ENCODE measurements around the gene KSR2.

KSR2 gene

GRCh38 chr12:117563706-117564105 lies 405.1 kb downstream of the KSR2 start:
- H3K27me3 ChIP-seq (ENCODE audit: insufficient read depth, low read length): no peaks in the 10 kb centered on the region; the same call in 1 of the 2 replicates
- H3K4me2 ChIP-seq (ENCODE audit: low read length): no peak overlapping the region
- no peaks in the 10 kb centered on the region for H3K79me2 ChIP-seq (ENCODE audit: insufficient read depth, low read length)
- H4K20me1 ChIP-seq (ENCODE audit: insufficient read depth, low read length): no peaks in the 10 kb centered on the region
- TF ChIP-seq, protein P1, sequence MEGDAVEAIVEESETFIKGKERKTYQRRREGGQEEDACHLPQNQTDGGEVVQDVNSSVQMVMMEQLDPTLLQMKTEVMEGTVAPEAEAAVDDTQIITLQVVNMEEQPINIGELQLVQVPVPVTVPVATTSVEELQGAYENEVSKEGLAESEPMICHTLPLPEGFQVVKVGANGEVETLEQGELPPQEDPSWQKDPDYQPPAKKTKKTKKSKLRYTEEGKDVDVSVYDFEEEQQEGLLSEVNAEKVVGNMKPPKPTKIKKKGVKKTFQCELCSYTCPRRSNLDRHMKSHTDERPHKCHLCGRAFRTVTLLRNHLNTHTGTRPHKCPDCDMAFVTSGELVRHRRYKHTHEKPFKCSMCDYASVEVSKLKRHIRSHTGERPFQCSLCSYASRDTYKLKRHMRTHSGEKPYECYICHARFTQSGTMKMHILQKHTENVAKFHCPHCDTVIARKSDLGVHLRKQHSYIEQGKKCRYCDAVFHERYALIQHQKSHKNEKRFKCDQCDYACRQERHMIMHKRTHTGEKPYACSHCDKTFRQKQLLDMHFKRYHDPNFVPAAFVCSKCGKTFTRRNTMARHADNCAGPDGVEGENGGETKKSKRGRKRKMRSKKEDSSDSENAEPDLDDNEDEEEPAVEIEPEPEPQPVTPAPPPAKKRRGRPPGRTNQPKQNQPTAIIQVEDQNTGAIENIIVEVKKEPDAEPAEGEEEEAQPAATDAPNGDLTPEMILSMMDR (IDR thresholded peaks at IDR 0.05; ENCODE audit: low read length): no peak
- TF ChIP-seq EZH2 (IDR thresholded peaks at IDR 0.05; ENCODE audit: borderline replicate concordance, low read length): no peak
- H3K9ac ChIP-seq (ENCODE audit: low read length): no peak overlapping the region
- H3K9me3 ChIP-seq (ENCODE audit: low read length): no peaks in the 10 kb centered on the region
- no peaks in the 10 kb centered on the region for H3K4me1 ChIP-seq (ENCODE audit: insufficient read depth, low read length, severe bottlenecking)
- H2AFZ ChIP-seq (ENCODE audit: low read length): no peak overlapping the region
- no peak overlapping the region for H3K4me3 ChIP-seq (ENCODE audit: low read depth, low read length, poor library complexity, severe bottlenecking)
- H3K27ac ChIP-seq (ENCODE audit: low read depth, low read length, poor library complexity, severe bottlenecking): no peak overlapping the region
- H3F3A ChIP-seq (ENCODE audit: insufficient read depth, low read length): no peaks in the 10 kb centered on the region
- H3K36me3 ChIP-seq (ENCODE audit: insufficient read depth, low read length): no peaks in the 10 kb centered on the region
- no peaks in the 10 kb centered on the region for H3K9me2 ChIP-seq (ENCODE audit: low read depth, low read length)

DNA sequence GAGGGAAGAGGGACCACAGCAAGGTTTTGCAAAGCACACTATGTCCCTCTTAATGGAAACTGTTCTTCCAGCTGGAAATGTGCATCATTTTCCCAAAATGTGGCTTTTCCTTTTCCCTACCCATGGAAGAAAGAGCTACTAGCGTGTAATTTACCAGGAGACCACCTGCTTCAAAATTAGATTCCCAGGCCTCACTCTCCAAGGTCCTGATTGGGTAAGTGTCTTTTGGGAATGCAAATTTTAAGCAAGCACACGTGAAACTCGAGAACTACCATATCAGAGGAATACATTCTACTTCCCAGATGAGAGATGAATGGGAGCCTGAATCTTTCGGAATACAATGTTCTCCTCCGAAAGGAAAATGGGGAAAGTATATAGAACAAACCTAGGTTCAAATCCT lies 405.8 kb downstream of the KSR2 start:
- Histone ChIP-seq H3K9me3 (ENCODE audit: low read length) (no peaks in the 10 kb centered on the region), H2AFZ (ENCODE audit: low read length) (no peak overlapping the region), H3F3A (ENCODE audit: insufficient read depth, low read length) (no peaks in the 10 kb centered on the region), H4K20me1 (ENCODE audit: insufficient read depth, low read length) (no peaks in the 10 kb centered on the region), H3K4me3 (ENCODE audit: low read depth, low read length, poor library complexity, severe bottlenecking) (no peak overlapping the region), H3K9ac (ENCODE audit: low read length) (no peak overlapping the region), H3K79me2 (ENCODE audit: insufficient read depth, low read length) (no peaks in the 10 kb centered on the region), H3K27ac (ENCODE audit: low read depth, low read length, poor library complexity, severe bottlenecking) (no peak overlapping the region), H3K4me2 (ENCODE audit: low read length) (no peak overlapping the region), H3K36me3 (ENCODE audit: insufficient read depth, low read length) (no peaks in the 10 kb centered on the region), H3K27me3 (ENCODE audit: insufficient read depth, low read length) (no peaks in the 10 kb centered on the region; the same call in 1 of the 2 replicates), H3K4me1 (ENCODE audit: insufficient read depth, low read length, severe bottlenecking) (no peaks in the 10 kb centered on the region), H3K9me2 (ENCODE audit: low read depth, low read length) (no peaks in the 10 kb centered on the region)
- TF ChIP-seq, protein P1 (IDR thresholded peaks at IDR 0.05; ENCODE audit: low read length): no peak
- TF ChIP-seq EZH2 (IDR thresholded peaks at IDR 0.05; ENCODE audit: borderline replicate concordance, low read length): no peak

GRCh38 chr12:117561990-117562389 lies 406.8 kb downstream of the KSR2 start:
- Histone ChIP-seq H2AFZ (ENCODE audit: low read length) (no peak overlapping the region), H4K20me1 (ENCODE audit: insufficient read depth, low read length) (no peaks in the 10 kb centered on the region), H3K27ac (ENCODE audit: low read depth, low read length, poor library complexity, severe bottlenecking) (no peak overlapping the region), H3K9me2 (ENCODE audit: low read depth, low read length) (no peaks in the 10 kb centered on the region), H3K4me2 (ENCODE audit: low read length) (no peak overlapping the region), H3K9me3 (ENCODE audit: low read length) (no peaks in the 10 kb centered on the region), H3K27me3 (ENCODE audit: insufficient read depth, low read length) (no peaks in the 10 kb centered on the region; the same call in 1 of the 2 replicates), H3K36me3 (ENCODE audit: insufficient read depth, low read length) (no peaks in the 10 kb centered on the region), H3F3A (ENCODE audit: insufficient read depth, low read length) (no peaks in the 10 kb centered on the region), H3K4me1 (ENCODE audit: insufficient read depth, low read length, severe bottlenecking) (no peaks in the 10 kb centered on the region), H3K4me3 (ENCODE audit: low read depth, low read length, poor library complexity, severe bottlenecking) (no peak overlapping the region), H3K79me2 (ENCODE audit: insufficient read depth, low read length) (no peaks in the 10 kb centered on the region), H3K9ac (ENCODE audit: low read length) (no peak overlapping the region)
- TF ChIP-seq EZH2 (IDR thresholded peaks at IDR 0.05; ENCODE audit: borderline replicate concordance, low read length): no peak
- TF ChIP-seq, protein P1 (IDR thresholded peaks at IDR 0.05; ENCODE audit: low read length): no peak
